IMR-90 (cell line): ENCODE data around the gene KDSR. TPM values are rescaled to one million over a fixed set of nuclear protein-coding genes. Genes with fewer than 3 reads are reported as not detected.

Source experiments
- ATAC-seq: fragments of 200-7000 bp; cut with Tn5 transposase; 2 replicates; pipeline ENCODE4 v1.9.1; 2020; ENCODE audit warnings: low read depth, mild to moderate bottlenecking, moderate library complexity
- BruUV-seq: library from RNA; stranded (reverse); fragments of 400-500 nt; replicated peaks from 2 replicates; lab custom pipeline; 2021; lab: Mats Ljungman, UMichigan
- CTCF ChIA-PET: fragments of 300-600 bp; formaldehyde crosslinking; extraction: SDS; loops from one replicate; lab custom pipeline; 2021; ENCODE audit warnings: antibody characterized with exemption; lab: Yijun Ruan, JAX
- POLR2A ChIA-PET: fragments of 300-600 bp; sonication (Branson Sonifier 250); formaldehyde crosslinking; loops from one replicate; lab custom pipeline; 2022; ENCODE audit warnings: antibody characterized with exemption; ENCODE audit not compliant: unreplicated experiment; lab: Charles Lee
- DNase-seq: peaks from one replicate; pipeline ENCODE4 v3.0.0; 2013
- H2AFZ ChIP-seq: replicated peaks from 2 replicates; pipeline ENCODE3; 2013; ENCODE audit warnings: low read length, mild to moderate bottlenecking; ENCODE audit not compliant: poor library complexity
- H2AK5ac ChIP-seq: 2 replicates; pipeline ENCODE4 v1.6.1; 2013; ENCODE audit warnings: low read depth, low read length, inconsistent platforms
- H2AK9ac ChIP-seq: replicated peaks from 2 replicates; pipeline ENCODE3; 2013; ENCODE audit warnings: mild to moderate bottlenecking, low read depth, low read length, moderate library complexity; ENCODE audit not compliant: poor library complexity
- H2BK120ac ChIP-seq: 2 replicates; pipeline ENCODE4 v1.6.1; 2013; ENCODE audit warnings: low read depth, low read length, inconsistent platforms
- H2BK15ac ChIP-seq: 3 replicates; pipeline ENCODE4 v1.6.1; 2013; ENCODE audit warnings: low read depth, low read length, inconsistent platforms
- H2BK20ac ChIP-seq: 2 replicates; pipeline ENCODE4 v1.6.1; 2013; ENCODE audit warnings: low read depth, mild to moderate bottlenecking, inconsistent platforms, low read length, moderate library complexity
- H2BK5ac ChIP-seq: 2 replicates; pipeline ENCODE4 v1.6.1; 2013; ENCODE audit warnings: mild to moderate bottlenecking, low read depth, low read length, inconsistent platforms; ENCODE audit not compliant: poor library complexity, severe bottlenecking
- H3K14ac ChIP-seq: replicated peaks from 2 replicates; pipeline ENCODE4 v1.6.1; 2013; ENCODE audit warnings: low read depth, low read length, inconsistent platforms
- H3K18ac ChIP-seq: 2 replicates; pipeline ENCODE4 v1.6.1; 2013; ENCODE audit warnings: low read depth, low read length, control low read depth
- H3K23ac ChIP-seq: 2 replicates; pipeline ENCODE4 v1.6.1; 2013; ENCODE audit warnings: low read depth, low read length, inconsistent platforms
- H3K27ac ChIP-seq: 2 replicates; pipeline ENCODE4 v1.5.1; 2013; ENCODE audit warnings: mild to moderate bottlenecking, control low read depth, low read length; ENCODE audit not compliant: insufficient read depth
- H3K27me3 ChIP-seq: 2 replicates; pipeline ENCODE4 v1.6.1; 2013; ENCODE audit warnings: low read length; ENCODE audit not compliant: control insufficient read depth, insufficient read depth
- H3K36me3 ChIP-seq: 2 replicates; pipeline ENCODE4 v1.6.1; 2013; ENCODE audit warnings: low read length, mixed read lengths; ENCODE audit not compliant: control insufficient read depth, insufficient read depth
- H3K4ac ChIP-seq: 2 replicates; pipeline ENCODE4 v1.6.1; 2013; ENCODE audit warnings: low read depth, low read length, inconsistent platforms
- H3K4me1 ChIP-seq: 2 replicates; pipeline ENCODE4 v1.6.1; 2013; ENCODE audit warnings: low read length, mixed read lengths; ENCODE audit not compliant: control insufficient read depth, insufficient read depth
- H3K4me2 ChIP-seq: 2 replicates; pipeline ENCODE4 v1.6.1; 2013; ENCODE audit warnings: low read depth, mild to moderate bottlenecking, control low read depth, low read length, moderate library complexity
- H3K4me3 ChIP-seq: 2 replicates; pipeline ENCODE4 v1.5.1; 2013; ENCODE audit warnings: low read depth, mild to moderate bottlenecking, control low read depth, low read length, moderate library complexity; ENCODE audit not compliant: insufficient read depth
- H3K56ac ChIP-seq: 2 replicates; pipeline ENCODE4 v1.6.1; 2013; ENCODE audit warnings: low read length, inconsistent platforms; ENCODE audit not compliant: insufficient read depth; ENCODE audit errors: extremely low read depth
- H3K79me1 ChIP-seq, 2 experiments: 2 replicates each; pipeline ENCODE4 v1.6.1; 2013; ENCODE audit warnings: low read length in 2 of 2, inconsistent platforms in 1 of 2, low read depth in 1 of 2
- H3K9ac ChIP-seq: 2 replicates; pipeline ENCODE4 v1.6.1; 2013; ENCODE audit warnings: low read depth, low read length, control low read depth
- H3K9me1 ChIP-seq: 2 replicates; pipeline ENCODE4 v1.6.1; 2013; ENCODE audit warnings: low read length, inconsistent platforms; ENCODE audit not compliant: insufficient read depth
- H3K9me3 ChIP-seq: 2 replicates; pipeline ENCODE4 v1.6.1; 2013; ENCODE audit warnings: low read length; ENCODE audit not compliant: control insufficient read depth, insufficient read depth
- H4K20me1 ChIP-seq: 2 replicates; pipeline ENCODE4 v1.6.1; 2013; ENCODE audit warnings: low read length, inconsistent platforms; ENCODE audit not compliant: insufficient read depth
- H4K5ac ChIP-seq: 2 replicates; pipeline ENCODE4 v1.6.1; 2013; ENCODE audit warnings: mild to moderate bottlenecking, low read depth, low read length, control low read depth
- H4K8ac ChIP-seq, 2 experiments: 2 replicates each; pipeline ENCODE4 v1.6.1; 2013; ENCODE audit warnings: low read depth in 2 of 2, low read length in 2 of 2, control low read depth in 1 of 2, inconsistent platforms in 1 of 2
- H4K91ac ChIP-seq: 2 replicates; pipeline ENCODE4 v1.6.1; 2013; ENCODE audit warnings: low read depth, low read length, inconsistent platforms; ENCODE audit not compliant: insufficient read depth
- MXI1 ChIP-seq: IDR thresholded peaks from 2 replicates; pipeline ENCODE4 v1.6.1; 2012; ENCODE audit warnings: low read depth, mild to moderate bottlenecking, low read length, moderate library complexity, borderline replicate concordance
- RAD21 ChIP-seq: IDR thresholded peaks from 2 replicates; pipeline ENCODE4 v1.6.1; 2012; ENCODE audit warnings: low read length, improper control_type of control experiment
- SMC3 ChIP-seq: fragments of 150-350 bp; IDR thresholded peaks from 2 replicates; pipeline ENCODE4 v1.6.1; 2016; ENCODE audit warnings: low read depth, mild to moderate bottlenecking, antibody characterized with exemption, low read length, moderate library complexity
- WGBS, 2 experiments: methylation state at CpG; one replicate each; pipeline versions ENCODE4 v1.1.5 to v1.1.7; 2013; ENCODE audit warnings: missing lambda C conversion rate in 2 of 2; ENCODE audit not compliant: insufficient read length in 1 of 2; ENCODE audit errors: extremely low coverage in 2 of 2; 5-methylcytosine and 5-hydroxymethylcytosine counted together
- dilution Hi-C: fragments of 300-500 bp; cut with HindIII; formaldehyde crosslinking; loops from one replicate; pipeline ENCODE4 v1.14.3; 2018; ENCODE audit warnings: low sequenced_read_pairs; ENCODE audit not compliant: unreplicated experiment
- in situ Hi-C: fragments of 300-500 bp; cut with MboI; formaldehyde crosslinking; loops from 3 replicates; pipeline ENCODE4 v1.14.3; 2019; ENCODE audit warnings: low sequenced_read_pairs, inconsistent platforms, mixed read lengths
- intact Hi-C: fragments of 100-400 bp; cut with micrococcal nuclease; formaldehyde crosslinking; loops from 2 replicates; pipeline ENCODE4 v1.10.0; 2022
- polyA plus RNA-seq, 3 experiments: library from polyadenylated mRNA; depleted of rRNA; stranded (reverse); fragments of >200 nt; gene quantifications; 2 replicates each; pipeline ENCODE4 v1.2.3, GENCODE V29; 2012; ENCODE audit warnings: low replicate concordance in 1 of 3
- total RNA-seq: library from RNA; depleted of rRNA; stranded (reverse); fragments of >200 nt; gene quantifications from 2 replicates; pipeline ENCODE4 v1.2.3, GENCODE V29; 2012
- TF ChIP-seq, protein P1 (sequence below): conservative IDR thresholded peaks from 2 replicates; pipeline ENCODE4 v1.5.1; 2012; ENCODE audit warnings: mild to moderate bottlenecking, low read depth, low read length, improper control_type of control experiment

KDSR gene
- total and polyA plus RNA-seq, 2 of the 4 experiments (the other 2 are of a cell fraction) = 21.5 to 21.9 TPM

DNA sequence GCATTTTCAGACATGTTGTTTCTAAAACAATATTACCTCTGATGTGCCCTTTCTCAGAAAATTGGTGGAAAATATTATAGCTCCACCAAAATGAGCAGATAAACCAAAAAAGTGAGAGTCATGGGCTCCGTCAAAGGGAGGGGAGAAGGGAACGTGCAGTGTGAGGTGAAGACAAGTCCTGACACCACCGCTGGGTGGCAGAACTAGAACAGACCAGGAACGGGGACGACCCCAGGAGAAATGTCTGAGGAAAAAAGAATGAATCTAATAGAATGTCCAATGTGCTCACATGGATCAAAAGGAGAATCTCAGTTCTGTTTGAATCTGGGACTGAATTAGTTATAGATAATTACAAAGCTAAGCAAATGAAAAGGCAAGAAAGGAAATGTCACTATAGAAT is 24.8 kb downstream of the KDSR start:
- in situ Hi-C loops = no loop called here
- no peak overlapping the region for H2AFZ ChIP-seq
- H2BK20ac ChIP-seq = no peak overlapping the region
- no peak overlapping the region for H4K5ac ChIP-seq
- no TSS peak for BruUV-seq
- H3K14ac ChIP-seq = no peak overlapping the region
- no peak overlapping the region for H3K18ac ChIP-seq
- H2BK5ac ChIP-seq = no peak overlapping the region
- TF ChIP-seq SMC3 = peak; percentile 39; the same call in 1 of the 2 replicates
- TF ChIP-seq, protein P1, sequence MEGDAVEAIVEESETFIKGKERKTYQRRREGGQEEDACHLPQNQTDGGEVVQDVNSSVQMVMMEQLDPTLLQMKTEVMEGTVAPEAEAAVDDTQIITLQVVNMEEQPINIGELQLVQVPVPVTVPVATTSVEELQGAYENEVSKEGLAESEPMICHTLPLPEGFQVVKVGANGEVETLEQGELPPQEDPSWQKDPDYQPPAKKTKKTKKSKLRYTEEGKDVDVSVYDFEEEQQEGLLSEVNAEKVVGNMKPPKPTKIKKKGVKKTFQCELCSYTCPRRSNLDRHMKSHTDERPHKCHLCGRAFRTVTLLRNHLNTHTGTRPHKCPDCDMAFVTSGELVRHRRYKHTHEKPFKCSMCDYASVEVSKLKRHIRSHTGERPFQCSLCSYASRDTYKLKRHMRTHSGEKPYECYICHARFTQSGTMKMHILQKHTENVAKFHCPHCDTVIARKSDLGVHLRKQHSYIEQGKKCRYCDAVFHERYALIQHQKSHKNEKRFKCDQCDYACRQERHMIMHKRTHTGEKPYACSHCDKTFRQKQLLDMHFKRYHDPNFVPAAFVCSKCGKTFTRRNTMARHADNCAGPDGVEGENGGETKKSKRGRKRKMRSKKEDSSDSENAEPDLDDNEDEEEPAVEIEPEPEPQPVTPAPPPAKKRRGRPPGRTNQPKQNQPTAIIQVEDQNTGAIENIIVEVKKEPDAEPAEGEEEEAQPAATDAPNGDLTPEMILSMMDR = peak; percentile 40
- no peak for TF ChIP-seq MXI1
- TF ChIP-seq RAD21 = peak; percentile 34; the same call in 1 of the 2 replicates
- 56% methylated on average over 5 of the region's 5 CpGs; no CpG with 5 or more reads in 1 of the 2 experiments for WGBS, 2 experiments
- no peak overlapping the region for H4K91ac ChIP-seq
- no peaks in the 10 kb centered on the region for H3K9me1 ChIP-seq
- no peaks in the 10 kb centered on the region for H3K9me3 ChIP-seq
- no peaks in the 10 kb centered on the region for H3K27me3 ChIP-seq
- H3K9ac ChIP-seq = no peak overlapping the region
- H3K36me3 ChIP-seq = peaks cover 41% of the 10 kb centered on the region
- H2BK120ac ChIP-seq = no peak overlapping the region
- DNase-seq = peak; percentile 28
- H3K79me1 ChIP-seq = peaks cover 14 to 23% of the 10 kb centered on the region in 2 experiments; a peak in 2 of 4 replicates
- no peak overlapping the region for H3K23ac ChIP-seq
- H3K56ac ChIP-seq = no peak overlapping the region
- no peak overlapping the region for H4K8ac ChIP-seq
- ChIA-PET CTCF (interaction anchor here (0.6 kb wide), 1 partner anchor 54 kb away, joined by 3 read pairs; no protein-coding TSS in a partner anchor), POLR2A (no interaction called here)
- no peak overlapping the region for H3K4me2 ChIP-seq
- H2AK9ac ChIP-seq = no peak overlapping the region
- ATAC-seq = peak; percentile 80
- dilution Hi-C loops = no loop called here
- no peak overlapping the region for H3K27ac ChIP-seq
- no peaks in the 10 kb centered on the region; the same call in 1 of the 2 replicates for H4K20me1 ChIP-seq
- intact Hi-C loops = loop anchor here (1.0 kb wide), 1 partner anchor 96 kb away; no protein-coding TSS in a partner anchor
- H3K4me1 ChIP-seq = peaks cover 2% of the 10 kb centered on the region; the same call in 1 of the 2 replicates
- H2AK5ac ChIP-seq = no peak overlapping the region
- H3K4me3 ChIP-seq = no peak overlapping the region
- no peak overlapping the region for H2BK15ac ChIP-seq
- H3K4ac ChIP-seq = no peak overlapping the region
